CD4-positive, alpha-beta T cell (primary cell): ENCODE data around the gene GPR17. TPM values are rescaled to one million over a fixed set of nuclear protein-coding genes. Genes with fewer than 3 reads are reported as not detected.

Experiments
- ATAC-seq: fragments of 200-7000 bp; cut with Tn5 transposase; one replicate; pipeline ENCODE4 v1.10.0; 2022; ENCODE audit warnings: mild to moderate bottlenecking; ENCODE audit not compliant: poor library complexity
- CTCF ChIA-PET: fragments of 350-600 bp; sonication (Branson Sonifier 250); formaldehyde crosslinking; loops from one replicate; lab custom pipeline; 2021; ENCODE audit warnings: antibody characterized with exemption, inconsistent platforms; lab: Charles Lee
- POLR2A ChIA-PET: fragments of 350-600 bp; sonication (Branson Sonifier 250); formaldehyde crosslinking; loops from one replicate; lab custom pipeline; 2021; ENCODE audit warnings: antibody characterized with exemption, inconsistent platforms; lab: Charles Lee
- DNase-seq, 14 experiments: peaks; one replicate each; pipeline ENCODE4 v3.0.0-alpha.2; 2013 to 2020; ENCODE audit warnings: mixed read lengths in 2 of 14
- H3K27ac ChIP-seq, 2 donors: one replicate each; pipeline versions ENCODE4 v1.5.1 to v1.7.0; 2013; ENCODE audit warnings: low read length in 2 of 2, low read depth in 1 of 2, mild to moderate bottlenecking in 1 of 2
- H3K27me3 ChIP-seq, 2 experiments: 1 replicate in 1 of 2; 2 replicates in 1 of 2; pipeline versions ENCODE4 v1.6.1 to v1.7.0; 2013; ENCODE audit warnings: low read length in 2 of 2, control low read depth in 1 of 2, mild to moderate bottlenecking in 1 of 2, moderate library complexity in 1 of 2; ENCODE audit not compliant: insufficient read depth in 2 of 2, control insufficient read depth in 1 of 2
- H3K36me3 ChIP-seq: one replicate; pipeline ENCODE4 v1.6.1; 2013; ENCODE audit warnings: low read length, control low read depth; ENCODE audit not compliant: insufficient read depth
- H3K4me1 ChIP-seq: one replicate; pipeline ENCODE4 v1.6.1; 2013; ENCODE audit warnings: low read length, control low read depth; ENCODE audit not compliant: insufficient read depth
- H3K4me3 ChIP-seq: one replicate; pipeline ENCODE4 v1.5.1; 2013; ENCODE audit warnings: mild to moderate bottlenecking, low read length, moderate library complexity
- H3K9me3 ChIP-seq, 2 experiments: 1 replicate in 1 of 2; 2 replicates in 1 of 2; pipeline versions ENCODE4 v1.6.1 to v1.7.0; 2013; ENCODE audit warnings: low read length in 2 of 2, mild to moderate bottlenecking in 2 of 2, control low read depth in 1 of 2, moderate library complexity in 1 of 2; ENCODE audit not compliant: control insufficient read depth in 1 of 2, insufficient read depth in 1 of 2
- H3K27ac Mint-ChIP-seq: one replicate; pipeline ENCODE4 v1.8.0; 2020; ENCODE audit warnings: mixed read lengths
- H3K27me3 Mint-ChIP-seq: one replicate; pipeline ENCODE4 v1.8.0; 2021; ENCODE audit warnings: mixed read lengths
- H3K36me3 Mint-ChIP-seq: one replicate; pipeline ENCODE4 v1.8.0; 2021; ENCODE audit warnings: low read depth, mixed read lengths
- H3K4me1 Mint-ChIP-seq: one replicate; pipeline ENCODE4 v1.8.0; 2021; ENCODE audit warnings: low read depth, mixed read lengths
- H3K4me3 Mint-ChIP-seq: one replicate; pipeline ENCODE4 v1.8.0; 2020; ENCODE audit warnings: mild to moderate bottlenecking, mixed read lengths
- H3K9me3 Mint-ChIP-seq: one replicate; pipeline ENCODE4 v1.8.0; 2020; ENCODE audit warnings: mixed read lengths
- CTCF ChIP-seq: fragments of 200-600 bp; IDR thresholded peaks from one replicate; pipeline ENCODE4 v1.8.0; 2022; ENCODE audit warnings: antibody characterized with exemption, mild to moderate bottlenecking
- intact Hi-C, 2 experiments: fragments of 100-400 bp; cut with DNase I in 1 of 2; cut with micrococcal nuclease in 1 of 2; formaldehyde crosslinking; loops; one replicate each; pipeline versions ENCODE4 v1.15.1 to v1.9.0; 2023 to 2025; cut with DNase I, micrococcal nuclease
- total RNA-seq, 174 experiments: library from RNA in 2 of 174; stranded (reverse) in 2 of 174; gene quantifications; one replicate each; pipeline ENCODE4 v1.2.3 and lab custom pipeline; 2021 to 2026

GPR17 gene
- total RNA-seq, 2 experiments from 2014 or later = not detected

DNA sequence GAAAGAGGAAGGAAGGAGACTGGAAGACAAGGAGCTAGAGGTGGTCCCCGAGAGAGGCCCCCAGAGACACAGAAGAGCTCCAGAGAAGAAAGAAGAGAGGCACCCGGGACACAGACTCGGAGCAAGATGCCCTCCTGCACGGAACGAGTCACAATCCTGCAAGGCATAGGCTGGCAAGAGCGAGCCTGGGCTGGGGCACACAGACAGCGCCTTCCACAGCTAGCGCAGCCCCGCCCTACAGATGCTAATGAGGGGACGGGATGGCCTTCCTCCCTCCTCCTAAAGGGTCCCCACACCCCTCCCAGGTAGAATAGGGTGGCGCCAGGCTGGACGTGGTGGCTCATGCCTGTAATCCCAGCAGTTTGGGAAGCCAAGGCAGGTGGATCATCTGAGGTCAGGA, 19.8 kb upstream of the GPR17 start:
- CTCF ChIA-PET = interaction anchor here (1.5 kb wide), 1 partner anchor 24 kb away, joined by 3 read pairs; no protein-coding TSS in a partner anchor
- no peaks in the 10 kb centered on the region for H3K27me3 Mint-ChIP-seq
- Histone ChIP-seq H3K27ac (no peak overlapping the region), H3K27me3 (no peaks in the 10 kb centered on the region), H3K9me3 (no peaks in the 10 kb centered on the region), H3K36me3 (no peaks in the 10 kb centered on the region), H3K4me1 (peaks cover 2% of the 10 kb centered on the region), H3K4me3 (no peak overlapping the region)
- no peaks in the 10 kb centered on the region for H3K9me3 Mint-ChIP-seq
- no peak overlapping the region for H3K4me3 Mint-ChIP-seq
- no peak overlapping the region for H3K27ac Mint-ChIP-seq
- POLR2A ChIA-PET = no interaction called here
- no peak for TF ChIP-seq CTCF
- intact Hi-C loops = no loop called here
- ATAC-seq (no peak), DNase-seq (no peak)
- no peaks in the 10 kb centered on the region for H3K36me3 Mint-ChIP-seq
- H3K4me1 Mint-ChIP-seq = peaks cover 5% of the 10 kb centered on the region

DNA sequence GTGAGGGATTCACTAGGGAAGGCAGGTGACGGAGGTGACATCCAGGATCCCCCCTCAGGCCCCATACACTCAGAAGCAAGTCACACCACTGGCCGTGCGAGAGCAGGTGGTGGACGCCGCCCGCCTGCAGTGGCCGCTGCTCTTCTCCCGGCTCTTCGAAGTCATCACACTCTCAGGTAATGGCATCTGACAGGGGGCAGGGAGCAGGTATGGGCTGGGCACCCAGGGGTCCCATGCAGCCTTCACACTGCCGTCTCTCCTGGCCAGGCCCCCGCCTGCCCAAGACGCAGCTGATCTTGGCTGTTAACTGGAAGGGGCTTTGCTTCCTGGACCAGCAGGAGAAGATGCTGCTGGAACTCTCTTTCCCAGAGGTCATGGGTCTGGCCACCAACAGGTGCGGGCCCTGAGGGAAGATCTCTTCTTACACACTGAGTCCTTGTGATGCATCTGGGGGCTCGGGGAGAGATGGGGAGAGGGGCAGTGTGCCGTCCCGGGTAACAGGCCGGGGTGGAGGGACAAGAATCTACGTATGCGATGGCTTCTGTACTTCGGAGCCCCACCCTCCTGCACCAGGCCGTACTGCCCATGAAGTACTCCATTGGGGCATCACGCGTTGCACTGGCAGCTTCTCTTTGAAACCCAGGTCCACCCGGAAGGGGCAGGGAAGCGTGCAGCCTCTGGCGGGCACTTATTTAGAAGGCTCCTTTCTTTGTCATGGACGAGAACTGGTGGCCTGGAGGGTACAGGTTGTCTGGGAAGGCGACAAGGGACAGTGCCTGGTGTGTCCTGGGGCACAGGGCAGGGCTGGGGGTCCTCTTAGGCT, 18.8 kb upstream of the GPR17 start:
- intact Hi-C loops = no loop called here
- Mint-ChIP-seq H3K4me3 (no peak overlapping the region), H3K27ac (no peak overlapping the region), H3K36me3 (no peaks in the 10 kb centered on the region), H3K9me3 (no peaks in the 10 kb centered on the region), H3K27me3 (no peaks in the 10 kb centered on the region), H3K4me1 (peaks cover 5% of the 10 kb centered on the region)
- ChIA-PET POLR2A (no interaction called here), CTCF (no interaction called here)
- no peaks in the 10 kb centered on the region for H3K36me3 ChIP-seq
- no peak for DNase-seq
- peaks cover 12% of the 10 kb centered on the region for H3K4me1 ChIP-seq
- no peak for ATAC-seq
- no peak overlapping the region for H3K4me3 ChIP-seq
- no peaks in the 10 kb centered on the region for H3K9me3 ChIP-seq
- TF ChIP-seq CTCF = no peak
- H3K27ac ChIP-seq = no peak overlapping the region
- H3K27me3 ChIP-seq = no peaks in the 10 kb centered on the region

GRCh38 chr2:127627740-127628571, 18.0 kb upstream of the GPR17 start:
- POLR2A ChIA-PET = no interaction called here

More at GRCh38 chr2:127627740-127628571, 18.0 kb upstream of the GPR17 start:
- ATAC-seq (no peak), DNase-seq (no peak)
- no peak overlapping the region for H3K27ac Mint-ChIP-seq
- peaks cover 10% of the 10 kb centered on the region for H3K4me1 Mint-ChIP-seq
- H3K4me3 Mint-ChIP-seq = no peak overlapping the region
- no peaks in the 10 kb centered on the region for H3K36me3 Mint-ChIP-seq
- Histone ChIP-seq H3K27me3 (no peaks in the 10 kb centered on the region), H3K9me3 (no peaks in the 10 kb centered on the region), H3K36me3 (no peaks in the 10 kb centered on the region), H3K27ac (no peak overlapping the region), H3K4me1 (peaks cover 20% of the 10 kb centered on the region), H3K4me3 (no peak overlapping the region)
- no peaks in the 10 kb centered on the region for H3K27me3 Mint-ChIP-seq
- intact Hi-C loops = no loop called here
- CTCF ChIA-PET = no interaction called here
- no peak for TF ChIP-seq CTCF
- H3K9me3 Mint-ChIP-seq = no peaks in the 10 kb centered on the region
